ENCODE results near the gene FXR2. TPM values are rescaled to one million over a fixed set of nuclear protein-coding genes. Genes with fewer than 3 reads are reported as not detected.

The FXR2 gene
- polyA plus RNA-seq, 1 donor (not counting 4 experiments of a cell fraction or from before 2014, with no cell fraction given), result 30.6 TPM

DNA sequence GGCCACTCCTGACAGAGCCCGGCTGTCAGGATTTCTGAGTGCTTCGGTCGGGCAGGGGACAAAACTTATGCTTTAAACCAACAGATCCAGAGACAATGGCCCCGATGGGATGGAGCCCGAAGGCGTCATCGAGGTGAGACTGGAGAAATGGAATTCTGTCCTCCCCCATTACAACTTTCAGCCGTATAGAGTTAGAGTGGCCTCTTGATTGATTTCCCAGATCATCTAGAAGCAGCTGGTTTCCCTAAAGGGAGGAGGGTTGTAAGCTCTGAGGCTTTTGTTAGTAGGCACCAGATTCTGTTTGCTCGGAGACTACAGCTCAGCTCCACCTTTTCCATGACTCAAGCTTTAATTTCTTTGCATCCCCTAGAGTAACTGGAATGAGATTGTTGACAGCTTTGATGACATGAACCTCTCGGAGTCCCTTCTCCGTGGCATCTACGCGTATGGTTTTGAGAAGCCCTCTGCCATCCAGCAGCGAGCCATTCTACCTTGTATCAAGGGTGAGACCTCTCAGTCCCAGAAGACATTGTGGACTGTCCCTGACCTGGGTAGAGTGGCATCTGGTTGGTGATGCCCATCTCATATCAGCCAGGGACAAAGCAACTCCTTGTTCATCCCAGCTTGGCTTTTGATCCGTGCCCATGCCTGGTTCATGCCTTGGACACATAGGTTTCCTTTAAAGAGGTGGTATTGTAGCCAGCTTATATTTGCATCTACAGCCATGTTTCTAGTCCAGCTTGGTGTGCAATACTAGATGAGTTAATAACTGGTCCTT lies 40.3 kb downstream of the FXR2 start:
- Histone ChIP-seq H3K4me2 (ENCODE audit: control insufficient read depth, extremely low read depth, insufficient read depth, low read depth, low read length) (peak overlapping the region; percentile 88), H3K4me3 (ENCODE audit: control insufficient read depth in 2 of 3, extremely low read depth in 1 of 3, insufficient read depth in 2 of 3, low read depth in 1 of 3, low read length in 3 of 3) (peak overlapping the region; percentile 85 to 96 (median 91)), H2AFZ (ENCODE audit: control insufficient read depth, low read length) (no peak overlapping the region), H3K27ac (ENCODE audit: control insufficient read depth, insufficient read depth, low read length) (peak overlapping the region; percentile 93), H3K9ac (ENCODE audit: control insufficient read depth, extremely low read depth, insufficient read depth, low read length) (peak overlapping the region; percentile 98), H3K9me3 (ENCODE audit: control insufficient read depth, low read depth, low read length) (no peaks in the 10 kb centered on the region), H3K9me1 (ENCODE audit: control insufficient read depth, extremely low read depth, insufficient read depth, low read length) (peaks cover 3% of the 10 kb centered on the region), H3K79me2 (ENCODE audit: control insufficient read depth, insufficient read depth, low read length) (peaks cover 58% of the 10 kb centered on the region), H4K20me1 (ENCODE audit: control insufficient read depth, extremely low read depth, insufficient read depth, low read length) (peaks cover 54% of the 10 kb centered on the region), H3K27me3 (ENCODE audit: control insufficient read depth, extremely low read depth, insufficient read depth, low read length) (no peaks in the 10 kb centered on the region), H3K36me3 (ENCODE audit: control insufficient read depth in 2 of 2, extremely low read depth in 1 of 2, insufficient read depth in 2 of 2, low read length in 2 of 2) (peaks cover 43 to 69% of the 10 kb centered on the region in 2 experiments), H3K4me1 (ENCODE audit: control insufficient read depth, extremely low read depth, insufficient read depth, low read length) (peaks cover 39% of the 10 kb centered on the region)
- TF ChIP-seq, protein P1, sequence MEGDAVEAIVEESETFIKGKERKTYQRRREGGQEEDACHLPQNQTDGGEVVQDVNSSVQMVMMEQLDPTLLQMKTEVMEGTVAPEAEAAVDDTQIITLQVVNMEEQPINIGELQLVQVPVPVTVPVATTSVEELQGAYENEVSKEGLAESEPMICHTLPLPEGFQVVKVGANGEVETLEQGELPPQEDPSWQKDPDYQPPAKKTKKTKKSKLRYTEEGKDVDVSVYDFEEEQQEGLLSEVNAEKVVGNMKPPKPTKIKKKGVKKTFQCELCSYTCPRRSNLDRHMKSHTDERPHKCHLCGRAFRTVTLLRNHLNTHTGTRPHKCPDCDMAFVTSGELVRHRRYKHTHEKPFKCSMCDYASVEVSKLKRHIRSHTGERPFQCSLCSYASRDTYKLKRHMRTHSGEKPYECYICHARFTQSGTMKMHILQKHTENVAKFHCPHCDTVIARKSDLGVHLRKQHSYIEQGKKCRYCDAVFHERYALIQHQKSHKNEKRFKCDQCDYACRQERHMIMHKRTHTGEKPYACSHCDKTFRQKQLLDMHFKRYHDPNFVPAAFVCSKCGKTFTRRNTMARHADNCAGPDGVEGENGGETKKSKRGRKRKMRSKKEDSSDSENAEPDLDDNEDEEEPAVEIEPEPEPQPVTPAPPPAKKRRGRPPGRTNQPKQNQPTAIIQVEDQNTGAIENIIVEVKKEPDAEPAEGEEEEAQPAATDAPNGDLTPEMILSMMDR (optimal IDR thresholded peaks at IDR 0.05 in 1 of 3, IDR thresholded peaks at IDR 0.05 in 1 of 3, conservative IDR thresholded peaks at IDR 0.05 in 1 of 3; ENCODE audit: extremely low read depth in 1 of 3, insufficient read depth in 2 of 3, low read length in 3 of 3), result no peak
- TF ChIP-seq EZH2 (IDR thresholded peaks at IDR 0.05; ENCODE audit: low read length), result no peak
- dilution Hi-C loops (cut with MboI; ENCODE audit: extremely low pct_ligation_motif_present, low sequenced_read_pairs), result no loop called here
- no peak for DNase-seq (ENCODE audit: low read depth, low spot score)
- FAIRE-seq, result no peak

DNA sequence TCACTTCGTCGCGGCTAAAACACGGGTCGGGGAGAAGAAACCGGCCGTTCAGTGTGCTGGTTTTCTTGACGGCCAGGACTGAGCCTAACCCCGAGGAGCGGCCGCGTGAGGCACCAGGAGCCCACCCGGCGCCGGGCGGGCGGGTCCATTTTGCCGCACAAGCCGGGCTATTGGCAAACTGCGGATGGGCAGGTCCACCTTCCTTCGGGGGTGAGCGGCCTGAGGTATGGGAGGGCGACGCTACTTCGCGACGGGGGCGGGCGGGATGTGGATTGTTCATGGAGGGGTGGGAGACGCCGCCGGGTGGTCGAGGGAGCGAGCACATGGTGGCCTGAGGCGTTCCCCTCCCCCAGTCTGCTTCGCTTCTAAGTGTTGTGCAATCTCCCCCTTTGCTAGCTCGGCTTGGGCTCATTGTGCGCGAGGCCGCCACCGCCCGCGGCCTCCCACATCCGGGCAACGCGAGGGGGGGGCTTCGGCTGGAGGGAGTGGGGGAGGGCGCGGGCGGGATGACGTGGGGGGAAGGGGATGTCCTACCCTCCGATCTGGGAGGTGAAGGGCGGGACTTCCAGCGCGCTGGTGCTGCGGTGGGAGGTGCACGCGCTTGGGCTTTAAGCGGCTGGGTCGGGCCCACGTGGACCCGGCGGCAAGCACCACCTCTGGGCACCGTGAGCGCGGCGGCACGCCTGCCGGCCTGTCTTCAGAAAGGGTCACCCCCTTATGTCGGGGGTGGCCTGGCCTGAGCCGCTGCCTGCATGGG lies 41.2 kb downstream of the FXR2 start:
- H3K4me3 ChIP-seq (ENCODE audit: control insufficient read depth in 2 of 3, extremely low read depth in 1 of 3, insufficient read depth in 2 of 3, low read depth in 1 of 3, low read length in 3 of 3), result peak overlapping the region; percentile 85 to 96 (median 91)
- H3K9me1 ChIP-seq (ENCODE audit: control insufficient read depth, extremely low read depth, insufficient read depth, low read length), result no peaks in the 10 kb centered on the region
- no peak overlapping the region for H2AFZ ChIP-seq (ENCODE audit: control insufficient read depth, low read length)
- H3K4me2 ChIP-seq (ENCODE audit: control insufficient read depth, extremely low read depth, insufficient read depth, low read depth, low read length), result peak overlapping the region; percentile 88
- H3K4me1 ChIP-seq (ENCODE audit: control insufficient read depth, extremely low read depth, insufficient read depth, low read length), result peaks cover 33% of the 10 kb centered on the region
- peaks cover 45% of the 10 kb centered on the region for H4K20me1 ChIP-seq (ENCODE audit: control insufficient read depth, extremely low read depth, insufficient read depth, low read length)
- no peaks in the 10 kb centered on the region for H3K9me3 ChIP-seq (ENCODE audit: control insufficient read depth, low read depth, low read length)
- H3K79me2 ChIP-seq (ENCODE audit: control insufficient read depth, insufficient read depth, low read length), result peaks cover 59% of the 10 kb centered on the region
- no peak for DNase-seq (ENCODE audit: low read depth, low spot score)
- dilution Hi-C loops (cut with MboI; ENCODE audit: extremely low pct_ligation_motif_present, low sequenced_read_pairs), result no loop called here
- peak overlapping the region; percentile 93 for H3K27ac ChIP-seq (ENCODE audit: control insufficient read depth, insufficient read depth, low read length)
- peak overlapping the region; percentile 98 for H3K9ac ChIP-seq (ENCODE audit: control insufficient read depth, extremely low read depth, insufficient read depth, low read length)
- TF ChIP-seq EZH2 (IDR thresholded peaks at IDR 0.05; ENCODE audit: low read length), result no peak
- TF ChIP-seq, protein P1 (optimal IDR thresholded peaks at IDR 0.05 in 1 of 3, IDR thresholded peaks at IDR 0.05 in 1 of 3, conservative IDR thresholded peaks at IDR 0.05 in 1 of 3; ENCODE audit: extremely low read depth in 1 of 3, insufficient read depth in 2 of 3, low read length in 3 of 3), result peak in 1 of 3 experiments; percentile 7
- H3K27me3 ChIP-seq (ENCODE audit: control insufficient read depth, extremely low read depth, insufficient read depth, low read length), result no peaks in the 10 kb centered on the region
- peaks cover 46 to 64% of the 10 kb centered on the region in 2 experiments for H3K36me3 ChIP-seq (ENCODE audit: control insufficient read depth in 2 of 2, extremely low read depth in 1 of 2, insufficient read depth in 2 of 2, low read length in 2 of 2)
- no peak for FAIRE-seq
